HG03571 (cell line): ENCODE results near the gene TXNL4B.
"Not testable (repeated sequence)": the region's sequence is repeated elsewhere in the genome, so short reads cannot be mapped to it uniquely, and the experiment has no call there.

ENCODE experiments used
- ATAC-seq: cut with Tn5 transposase; IDR thresholded peaks from one replicate; pipeline ENCODE4 v1.9.1; 2021; ENCODE audit not compliant: unreplicated experiment

TXNL4B gene

DNA sequence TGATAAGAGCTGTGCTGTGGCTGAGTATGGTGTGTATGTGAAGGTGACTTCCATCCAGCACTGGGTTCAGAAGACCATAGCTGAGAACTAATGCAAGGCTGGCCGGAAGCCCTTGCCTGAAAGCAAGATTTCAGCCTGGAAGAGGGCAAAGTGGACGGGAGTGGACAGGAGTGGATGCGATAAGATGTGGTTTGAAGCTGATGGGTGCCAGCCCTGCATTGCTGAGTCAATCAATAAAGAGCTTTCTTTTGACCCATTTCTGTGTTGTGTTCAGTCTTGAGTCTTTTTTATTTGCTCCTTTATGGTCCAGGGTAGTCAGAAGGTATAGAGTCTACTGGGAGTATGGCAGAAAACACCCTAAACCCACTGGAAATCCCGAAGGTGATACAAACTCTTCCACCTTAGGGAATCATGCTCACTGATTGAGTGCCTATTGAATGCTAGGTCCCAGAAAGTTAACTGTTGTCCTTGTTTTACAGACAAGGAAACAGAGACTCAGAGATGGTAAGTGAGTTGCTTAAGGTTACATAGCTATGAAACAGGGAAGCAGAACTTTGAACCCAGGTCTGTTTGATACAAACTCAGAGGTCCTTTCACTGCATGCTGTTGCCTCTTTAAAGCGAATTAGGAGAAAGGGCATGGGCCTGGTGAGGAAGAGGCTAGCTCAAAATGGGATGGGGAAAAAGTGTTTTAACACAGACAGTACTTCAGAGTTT is 16.3 kb downstream of the TXNL4B start:
- ATAC-seq, result not testable (repeated sequence)

DNA sequence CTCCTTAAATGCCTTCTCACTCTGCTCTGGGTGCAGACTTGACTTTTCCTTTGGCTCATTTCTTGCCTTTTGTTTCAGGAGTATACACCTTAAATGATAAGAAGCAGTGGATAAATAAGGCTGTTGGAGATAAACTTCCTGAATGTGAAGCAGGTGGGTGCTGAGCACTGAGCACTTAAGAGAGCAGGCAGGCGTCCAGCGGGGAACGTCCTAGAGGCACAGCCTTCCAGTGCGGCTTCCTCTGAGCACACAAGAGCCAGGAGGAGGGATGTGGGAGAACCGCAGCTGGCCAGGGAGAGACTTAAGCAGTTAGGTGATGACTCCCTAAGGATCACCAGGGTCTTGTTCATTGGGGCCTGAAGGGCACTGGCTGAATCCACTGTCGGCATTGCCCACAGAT is 18.4 kb downstream of the TXNL4B start:
- not testable (repeated sequence) for ATAC-seq

GRCh38 chr16:72073560-72074230 is 19.7 kb downstream of the TXNL4B start:
- ATAC-seq, result no peak

- no peak for ATAC-seq
Observed at GRCh38 chr16:72072514-72073342, 20.7 kb downstream of the TXNL4B start.

- ATAC-seq, result no peak
Observed at GRCh38 chr16:72068930-72069329, 24.5 kb downstream of the TXNL4B start.

GRCh38 chr16:72066747-72067146 is 26.7 kb downstream of the TXNL4B start:
- ATAC-seq, result no peak

- ATAC-seq, result no peak
Observed at GRCh38 chr16:72064361-72064894, 29.0 kb downstream of the TXNL4B start.

GRCh38 chr16:72061564-72061963 is 31.9 kb downstream of the TXNL4B start:
- ATAC-seq, result no peak

DNA sequence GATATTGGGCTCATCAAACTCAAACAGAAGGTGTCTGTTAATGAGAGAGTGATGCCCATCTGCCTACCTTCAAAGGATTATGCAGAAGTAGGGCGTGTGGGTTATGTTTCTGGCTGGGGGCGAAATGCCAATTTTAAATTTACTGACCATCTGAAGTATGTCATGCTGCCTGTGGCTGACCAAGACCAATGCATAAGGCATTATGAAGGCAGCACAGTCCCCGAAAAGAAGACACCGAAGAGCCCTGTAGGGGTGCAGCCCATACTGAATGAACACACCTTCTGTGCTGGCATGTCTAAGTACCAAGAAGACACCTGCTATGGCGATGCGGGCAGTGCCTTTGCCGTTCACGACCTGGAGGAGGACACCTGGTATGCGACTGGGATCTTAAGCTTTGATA is 33.0 kb downstream of the TXNL4B start:
- ATAC-seq, result no peak

GRCh38 chr16:72059060-72059459 is 34.4 kb downstream of the TXNL4B start:
- ATAC-seq, result not testable (repeated sequence)

- ATAC-seq, result not testable (repeated sequence)
Observed at GRCh38 chr16:72057313-72057712, 36.1 kb downstream of the TXNL4B start.

GRCh38 chr16:72055911-72056310 is 37.5 kb downstream of the TXNL4B start:
- no peak for ATAC-seq

- ATAC-seq, result not testable (repeated sequence)
Observed at GRCh38 chr16:72054254-72054847, 39.1 kb downstream of the TXNL4B start, which contains the start of gene HP. HP (plus strand) TSS chr16:72054505; CDS start chr16:72054653, 148 bp downstream.

- no peak for ATAC-seq
Observed at GRCh38 chr16:72051818-72052217, 41.6 kb downstream of the TXNL4B start.

DNA sequence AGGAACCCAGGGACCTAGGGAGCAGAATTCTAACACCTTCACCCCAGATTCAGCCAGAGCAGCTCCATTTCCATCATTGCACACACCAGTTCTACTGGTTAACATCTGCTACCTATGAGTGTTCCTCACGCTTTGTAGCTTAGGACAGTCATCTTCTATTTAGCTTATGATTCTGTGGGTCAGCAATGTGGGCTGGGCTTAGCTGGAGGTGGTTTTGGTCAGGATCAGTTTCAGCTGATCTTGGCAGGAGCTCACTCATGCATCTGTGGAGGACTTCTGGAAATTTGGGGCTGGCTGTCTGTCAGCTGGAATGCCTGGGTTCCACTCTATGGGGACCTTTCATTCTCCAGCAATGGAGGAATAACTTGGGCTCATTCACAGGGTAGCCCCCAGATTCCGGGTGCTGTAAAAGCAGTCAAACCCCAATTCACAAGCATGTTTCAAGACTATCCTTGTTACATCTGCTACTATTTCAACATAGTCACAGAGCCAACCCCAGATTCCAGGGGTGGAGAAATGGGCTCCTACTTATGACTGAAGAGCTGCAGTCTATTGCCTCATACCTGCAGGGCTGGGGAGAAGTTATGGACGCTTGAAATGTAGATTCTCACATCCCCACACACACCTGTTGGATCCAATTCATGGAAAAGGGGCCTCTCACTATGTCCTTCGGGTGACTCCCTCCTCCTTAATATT is 42.5 kb downstream of the TXNL4B start:
- ATAC-seq, result no peak

GRCh38 chr16:72049110-72049509 is 44.3 kb downstream of the TXNL4B start:
- ATAC-seq, result no peak

GRCh38 chr16:72044825-72045359 is 48.5 kb downstream of the TXNL4B start:
- ATAC-seq, result no peak

DNA sequence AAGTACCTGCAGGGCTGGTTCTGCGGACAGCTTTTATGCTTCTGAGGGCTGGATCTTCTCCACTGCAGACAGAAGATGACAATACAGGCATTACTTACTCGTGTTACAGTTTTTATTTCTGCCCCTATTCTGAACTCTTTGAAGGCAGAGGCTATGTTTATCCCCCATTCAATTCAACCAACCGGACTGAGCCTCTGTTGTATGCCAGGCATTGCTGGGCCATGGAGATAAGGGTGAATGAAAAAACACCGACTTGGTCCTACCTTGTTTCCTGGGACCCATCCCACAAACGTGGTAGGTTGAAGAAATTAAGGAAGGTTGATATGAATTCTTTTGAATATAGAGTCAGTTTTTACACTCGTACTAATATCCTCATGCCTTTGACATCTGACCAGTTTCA is 49.1 kb downstream of the TXNL4B start:
- ATAC-seq, result no peak

- ATAC-seq, result no peak
Observed at GRCh38 chr16:72043539-72043938, 49.9 kb downstream of the TXNL4B start.

- no peak for ATAC-seq
Observed at GRCh38 chr16:72043058-72043457, 50.4 kb downstream of the TXNL4B start.
